HG02852 (cell line): ENCODE measurements around the gene AP1S3.
"Not testable (repeated sequence)": the region's sequence is repeated elsewhere in the genome, so short reads cannot be mapped to it uniquely, and the experiment has no call there.

ENCODE experiments used
- ATAC-seq: cut with Tn5 transposase; IDR thresholded peaks from one replicate; pipeline ENCODE4 v1.9.1; 2021; ENCODE audit warnings: mild to moderate bottlenecking, moderate library complexity; ENCODE audit not compliant: unreplicated experiment

Gene AP1S3

DNA sequence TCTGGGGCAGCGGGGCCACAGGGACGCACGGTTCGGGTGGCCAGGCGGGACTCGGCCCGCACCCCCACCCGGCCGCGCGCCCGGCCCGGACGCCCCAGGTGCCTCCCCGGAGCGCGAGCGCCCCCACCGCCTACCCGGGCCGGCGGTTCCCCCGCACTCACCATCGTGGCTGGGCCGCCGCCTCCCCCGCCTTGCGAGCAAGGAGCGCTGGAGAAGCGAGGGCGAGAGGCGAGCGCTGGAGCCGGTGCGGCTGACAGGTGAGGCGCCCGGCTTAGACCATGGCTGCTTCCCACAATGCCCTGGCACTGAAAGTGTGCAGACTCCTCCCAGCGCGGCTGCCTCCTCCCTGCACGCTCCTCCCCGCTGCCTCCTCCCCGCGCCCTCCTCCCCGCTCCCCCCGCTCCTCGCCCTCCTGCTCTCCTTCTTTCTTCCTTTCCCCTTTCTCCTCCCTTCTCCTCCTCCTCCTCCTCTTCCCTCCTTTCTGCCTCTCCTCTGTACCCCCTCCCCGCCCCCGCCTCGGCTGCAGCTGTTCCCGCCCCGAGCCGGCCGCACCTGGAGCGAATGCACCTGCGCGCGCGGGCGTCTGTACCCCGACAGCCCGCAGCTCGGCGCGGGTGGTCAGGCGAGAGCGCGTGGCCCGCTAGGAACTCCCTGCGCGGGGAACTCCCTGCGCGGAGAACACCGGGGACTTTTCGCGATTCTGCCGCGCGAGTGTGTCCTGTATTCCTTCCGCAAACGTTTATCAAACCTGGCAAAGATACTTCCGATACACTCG lies at the start of gene AP1S3:
AP1S3 (minus strand) TSS at position 296 of the 775 bp plus-strand sequence; CDS start at position 164, 132 bp downstream.
- ATAC-seq: peak; percentile 77

DNA sequence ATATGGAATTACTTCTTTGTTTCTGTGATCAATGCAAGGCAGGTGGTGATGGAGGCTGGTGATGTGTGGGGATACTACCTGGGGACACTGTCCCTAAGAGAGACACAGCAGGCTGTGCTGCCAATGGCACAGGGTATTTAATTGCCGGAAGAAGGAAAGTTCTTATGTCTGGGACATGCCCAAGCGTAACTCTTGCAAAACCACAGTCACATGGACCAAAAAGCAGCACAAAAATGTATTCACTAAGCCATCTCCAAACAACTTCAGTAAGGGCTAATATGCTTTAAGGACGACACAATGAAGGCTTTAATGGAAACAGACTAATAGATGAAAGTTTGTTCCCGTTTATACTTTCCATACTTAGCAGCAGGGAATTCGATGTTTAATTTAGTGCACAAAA lies 49.7 kb upstream of the AP1S3 start:
- no peak for ATAC-seq

DNA sequence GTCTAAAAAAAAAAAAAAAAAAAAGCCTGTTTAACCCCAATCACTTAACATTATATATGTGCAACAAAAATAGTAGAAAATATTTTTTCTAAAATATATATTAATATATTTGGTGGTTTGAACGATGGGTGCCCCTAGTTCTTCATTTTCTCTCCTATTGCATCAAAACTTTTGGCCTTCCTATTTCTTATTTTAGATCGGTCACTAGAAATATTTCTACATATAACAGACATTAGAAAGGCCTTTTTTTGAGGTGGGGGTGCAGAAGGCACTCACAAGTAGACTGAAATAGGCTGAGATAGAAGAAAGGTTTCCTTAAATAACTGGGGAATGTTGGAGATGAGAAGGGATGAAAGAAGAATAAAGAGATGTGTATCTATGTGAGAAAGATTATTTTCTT lies 49.3 kb upstream of the AP1S3 start:
- no peak for ATAC-seq

DNA sequence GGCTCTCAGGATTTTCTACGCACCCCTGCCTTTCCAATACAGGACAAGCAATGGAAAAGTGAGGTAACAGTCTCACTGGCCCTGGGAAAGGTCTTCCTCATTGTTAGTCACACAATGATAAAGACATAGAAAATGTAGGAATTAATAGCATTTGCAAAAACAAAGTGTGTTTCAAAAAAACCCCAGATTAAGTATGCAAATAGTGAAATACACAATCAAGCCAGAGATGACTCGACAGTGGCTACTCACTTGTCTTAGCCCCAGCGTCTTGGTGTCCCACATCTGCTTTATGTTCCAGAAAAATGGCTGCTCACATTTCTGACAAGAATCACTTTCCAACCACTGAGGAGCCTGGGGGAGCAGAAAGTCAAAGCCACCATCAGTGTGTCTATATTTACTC lies 47.0 kb upstream of the AP1S3 start:
- peak; percentile 94 for ATAC-seq

DNA sequence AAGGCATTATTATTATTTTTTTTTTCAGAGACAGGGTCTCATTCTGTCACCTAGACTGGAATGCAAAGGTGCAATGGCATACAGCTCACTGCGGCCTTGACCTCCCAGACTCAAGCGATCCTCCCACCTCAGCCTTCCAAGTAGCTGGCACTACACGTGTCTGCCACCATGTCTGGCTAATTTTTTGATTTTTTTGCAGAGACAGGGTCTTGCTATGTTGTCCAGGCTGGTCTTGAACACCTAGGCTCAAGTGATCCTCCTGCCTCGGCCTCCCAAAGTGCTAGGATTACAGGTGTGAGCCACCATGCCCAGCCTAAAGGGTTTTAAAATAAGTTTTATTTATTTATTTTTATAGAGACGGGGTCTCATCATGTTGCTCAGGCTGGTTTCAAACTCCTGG lies 45.3 kb upstream of the AP1S3 start:
- no peak for ATAC-seq

DNA sequence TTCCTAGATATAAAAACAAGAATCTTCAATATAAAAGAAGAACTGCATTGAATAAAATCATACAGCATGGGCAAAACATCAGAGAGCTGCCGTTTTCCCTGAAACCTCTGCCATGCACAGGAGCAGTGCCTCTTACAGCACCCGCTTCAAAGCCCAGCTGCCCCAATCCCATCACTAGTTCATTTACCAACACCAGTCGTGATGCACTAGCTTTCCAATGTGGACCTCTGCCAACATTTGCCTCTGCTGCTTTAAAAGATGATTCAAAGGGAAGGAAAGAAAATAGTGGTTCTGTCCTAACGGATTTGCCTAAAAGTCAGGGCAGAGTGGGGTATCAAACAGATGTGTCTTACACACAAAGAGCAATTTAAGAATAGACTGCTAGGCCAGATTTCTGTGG lies 43.4 kb upstream of the AP1S3 start:
- ATAC-seq: no peak

DNA sequence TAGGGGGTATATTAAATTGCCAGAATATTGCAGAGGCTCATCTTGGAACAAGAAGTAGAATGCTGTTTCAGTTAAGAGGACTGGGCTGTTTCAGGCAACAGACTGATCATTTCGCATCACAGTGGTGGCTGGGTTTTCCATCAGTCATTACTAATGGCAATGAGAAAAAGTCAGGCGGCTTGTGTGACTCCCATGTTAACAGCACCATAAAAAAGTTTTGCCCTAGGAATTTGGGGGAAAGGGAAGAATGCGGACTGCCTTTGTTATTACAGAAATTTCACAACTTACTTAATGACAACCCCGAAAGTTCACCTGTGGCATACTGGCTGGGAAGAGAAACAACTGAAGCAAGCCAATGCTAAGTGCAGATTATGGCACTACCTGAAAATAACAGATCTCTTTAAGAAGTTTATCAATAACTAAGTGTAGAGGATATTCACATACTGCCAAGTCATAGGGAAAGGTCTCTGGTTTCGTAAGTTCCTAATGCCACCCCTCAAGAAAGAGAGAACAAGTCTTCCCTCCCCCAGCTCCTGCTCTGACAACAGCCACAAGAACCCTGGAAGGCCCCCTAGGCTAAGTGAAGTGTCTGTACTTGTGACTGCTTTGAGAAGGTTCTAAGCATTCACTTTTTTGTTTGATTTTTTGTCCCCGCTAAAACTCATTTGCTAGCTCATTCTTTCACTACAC lies 40.5 kb upstream of the AP1S3 start:
- ATAC-seq: no peak

DNA sequence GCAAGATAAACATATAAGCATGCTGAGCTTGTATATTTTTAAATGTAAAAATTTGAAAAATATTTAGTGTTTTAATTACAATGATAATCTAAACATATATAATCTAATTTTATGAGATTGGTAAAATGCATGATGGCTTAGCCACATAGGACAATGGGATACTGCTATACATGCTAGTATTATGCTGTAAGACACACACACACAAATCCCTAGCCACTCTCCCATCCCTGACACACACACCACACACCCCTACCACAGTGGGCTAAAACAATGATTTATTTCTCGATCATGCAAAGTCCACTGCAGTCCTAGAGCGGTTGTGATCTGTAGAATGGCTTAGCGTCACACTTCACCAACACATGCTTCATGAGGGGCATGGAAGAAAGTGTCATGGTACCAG lies 36.3 kb upstream of the AP1S3 start:
- ATAC-seq: no peak

DNA sequence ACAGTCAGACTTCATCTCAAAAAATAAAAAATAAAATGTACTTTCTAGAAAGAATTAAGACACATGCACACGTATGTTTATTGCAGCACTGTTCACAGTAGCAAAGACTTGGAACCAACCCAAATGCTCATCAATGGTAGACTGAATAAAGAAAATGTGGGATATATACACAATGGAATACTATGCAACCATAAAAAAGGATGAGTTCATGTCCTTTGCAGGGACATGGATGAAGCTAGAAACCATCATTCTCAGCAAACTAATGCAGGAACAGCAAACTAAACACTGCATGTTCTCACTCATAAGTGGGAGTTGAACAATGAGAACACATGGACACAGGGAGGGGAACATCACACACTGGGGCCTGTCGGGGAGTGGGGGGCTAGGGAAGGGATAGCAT lies 35.4 kb upstream of the AP1S3 start:
- ATAC-seq: not testable (repeated sequence)

DNA sequence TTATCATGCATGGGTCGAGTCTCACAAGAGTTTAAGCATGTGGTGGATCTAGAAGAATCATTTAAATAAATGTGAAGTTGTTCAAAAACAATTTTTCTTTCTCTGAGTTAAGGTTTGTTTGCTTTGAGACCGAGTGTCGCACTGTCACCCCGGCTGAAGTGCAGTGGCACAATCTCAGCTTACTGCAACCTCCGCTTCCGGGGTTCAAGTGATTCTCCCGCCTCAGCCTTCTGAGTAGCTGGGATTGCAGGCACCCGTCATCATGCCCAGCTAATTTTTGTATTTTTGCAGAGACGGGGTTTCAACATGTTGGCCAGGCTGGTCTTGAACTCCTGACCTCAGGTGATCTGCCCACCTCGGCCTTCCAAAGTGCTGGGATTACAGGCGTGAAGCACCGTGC lies 34.3 kb upstream of the AP1S3 start:
- ATAC-seq: not testable (repeated sequence)

DNA sequence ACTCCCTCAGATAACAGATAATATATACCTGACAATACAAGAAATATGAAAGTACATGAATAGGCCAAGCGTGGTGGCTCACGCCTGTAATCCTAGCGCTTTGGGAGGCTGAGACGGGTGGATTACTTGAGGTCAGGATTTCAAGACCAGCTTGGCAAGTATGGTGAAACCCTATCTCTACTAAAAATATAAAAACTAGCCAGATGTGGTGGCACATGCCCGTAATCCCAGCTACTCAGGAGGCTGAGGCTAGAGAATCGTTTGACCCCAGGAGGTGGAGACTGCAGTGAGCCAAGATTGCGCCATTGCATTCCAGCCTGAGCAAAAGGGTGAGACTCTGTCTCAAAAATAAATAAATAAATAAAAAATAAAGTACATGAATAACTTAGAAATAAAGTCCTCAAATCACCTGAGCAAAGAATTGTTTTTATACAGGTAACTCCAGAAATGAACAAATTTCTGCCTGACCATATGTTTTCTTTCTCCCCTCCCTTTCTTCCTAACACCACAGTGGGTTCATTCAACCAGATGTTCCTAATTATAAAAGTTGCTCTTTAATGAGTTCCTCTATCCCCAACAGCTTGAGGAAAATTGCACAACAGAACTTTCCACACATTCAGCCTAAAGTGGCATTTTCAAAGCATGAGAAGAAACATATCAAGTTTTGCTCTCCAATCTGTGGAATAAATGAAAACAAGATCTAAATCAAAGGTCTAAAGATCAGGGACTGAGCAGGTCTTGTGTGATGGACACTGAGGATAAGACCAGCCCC lies 33.6 kb upstream of the AP1S3 start:
- ATAC-seq: no peak

DNA sequence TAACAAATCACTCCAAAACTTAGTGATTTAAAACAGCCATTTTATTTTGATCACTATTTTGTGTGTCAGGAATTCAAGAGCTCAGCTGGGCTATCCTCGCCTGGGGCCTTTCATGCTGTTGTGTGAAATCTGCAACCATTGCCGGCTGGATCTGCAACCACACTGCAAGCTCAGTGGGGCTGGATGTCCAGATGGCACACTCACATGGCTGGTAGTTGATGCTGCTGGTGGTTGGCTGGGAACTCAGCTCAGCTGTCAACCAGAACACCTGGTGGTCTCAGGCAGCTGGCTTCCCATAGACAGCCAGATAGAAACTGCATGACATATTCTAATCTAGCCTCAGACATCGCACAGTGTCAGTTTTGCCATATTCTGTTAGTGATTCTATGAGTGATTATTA lies 30.6 kb upstream of the AP1S3 start:
- ATAC-seq: peak; percentile 45

DNA sequence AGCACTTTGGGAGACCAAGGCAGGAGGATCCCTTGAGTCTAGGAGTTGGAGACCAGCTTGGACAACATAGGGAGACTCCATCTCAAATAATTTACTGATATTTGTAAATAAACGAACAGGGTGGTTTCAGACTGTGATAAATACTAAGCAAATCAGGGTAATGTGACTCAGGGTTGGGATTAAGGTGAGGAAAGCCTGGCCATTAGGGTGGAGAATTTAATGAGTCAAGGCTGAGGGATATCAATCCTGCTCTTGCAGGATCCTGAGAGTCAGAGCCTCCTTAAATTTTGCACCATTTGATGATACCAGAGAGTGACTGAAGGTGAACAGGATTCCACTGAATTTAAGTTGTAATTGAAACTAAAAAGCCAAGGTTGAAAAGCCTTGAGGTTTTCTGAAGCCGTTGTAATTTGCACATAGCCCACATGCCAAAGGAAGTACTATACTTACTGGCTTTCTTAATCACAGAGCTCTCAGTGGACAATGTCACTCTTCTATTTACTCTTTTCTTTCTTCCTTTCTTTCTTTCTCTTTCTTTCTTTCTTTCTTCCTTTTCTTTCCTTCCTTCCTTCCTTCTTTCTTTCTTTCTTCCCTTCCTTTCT lies 28.6 kb upstream of the AP1S3 start:
- ATAC-seq: no peak

DNA sequence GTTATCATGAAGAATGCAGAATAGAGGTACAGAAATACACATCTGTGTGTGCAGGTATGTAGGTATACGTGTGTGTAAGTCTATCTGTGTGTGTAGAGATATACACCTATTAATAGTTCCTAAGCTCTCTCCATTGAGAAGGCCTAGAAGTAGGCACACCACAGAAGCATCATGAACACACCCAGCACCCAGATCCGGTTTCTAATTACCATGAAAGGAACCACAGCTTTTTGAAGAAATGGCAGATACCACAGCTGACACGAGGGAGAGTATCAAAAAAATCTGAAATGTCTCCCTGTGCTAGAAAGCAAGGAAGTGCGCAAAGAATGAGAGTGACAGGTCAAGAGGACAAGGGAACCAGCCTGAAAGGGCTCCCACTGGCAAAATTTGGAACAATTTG lies 27.7 kb upstream of the AP1S3 start:
- ATAC-seq: no peak

DNA sequence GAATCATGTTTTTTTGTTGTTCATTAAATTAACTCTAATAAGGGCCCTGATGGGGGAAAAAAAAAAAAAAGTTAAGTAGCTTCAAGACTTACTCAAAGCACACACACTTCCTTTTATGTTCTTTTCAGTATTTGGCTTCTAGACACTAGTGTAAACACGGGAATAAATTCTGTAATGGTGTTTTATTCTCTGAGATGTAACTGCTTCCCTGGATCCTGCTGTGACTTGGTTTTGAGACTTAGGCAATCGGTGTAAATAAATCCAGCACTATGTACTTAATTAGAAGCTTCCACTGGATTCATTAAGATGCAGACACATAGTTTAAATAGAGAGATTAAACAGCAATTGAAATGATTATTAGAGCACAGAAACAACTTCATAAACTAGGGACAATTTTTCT lies 26.1 kb upstream of the AP1S3 start:
- no peak for ATAC-seq

DNA sequence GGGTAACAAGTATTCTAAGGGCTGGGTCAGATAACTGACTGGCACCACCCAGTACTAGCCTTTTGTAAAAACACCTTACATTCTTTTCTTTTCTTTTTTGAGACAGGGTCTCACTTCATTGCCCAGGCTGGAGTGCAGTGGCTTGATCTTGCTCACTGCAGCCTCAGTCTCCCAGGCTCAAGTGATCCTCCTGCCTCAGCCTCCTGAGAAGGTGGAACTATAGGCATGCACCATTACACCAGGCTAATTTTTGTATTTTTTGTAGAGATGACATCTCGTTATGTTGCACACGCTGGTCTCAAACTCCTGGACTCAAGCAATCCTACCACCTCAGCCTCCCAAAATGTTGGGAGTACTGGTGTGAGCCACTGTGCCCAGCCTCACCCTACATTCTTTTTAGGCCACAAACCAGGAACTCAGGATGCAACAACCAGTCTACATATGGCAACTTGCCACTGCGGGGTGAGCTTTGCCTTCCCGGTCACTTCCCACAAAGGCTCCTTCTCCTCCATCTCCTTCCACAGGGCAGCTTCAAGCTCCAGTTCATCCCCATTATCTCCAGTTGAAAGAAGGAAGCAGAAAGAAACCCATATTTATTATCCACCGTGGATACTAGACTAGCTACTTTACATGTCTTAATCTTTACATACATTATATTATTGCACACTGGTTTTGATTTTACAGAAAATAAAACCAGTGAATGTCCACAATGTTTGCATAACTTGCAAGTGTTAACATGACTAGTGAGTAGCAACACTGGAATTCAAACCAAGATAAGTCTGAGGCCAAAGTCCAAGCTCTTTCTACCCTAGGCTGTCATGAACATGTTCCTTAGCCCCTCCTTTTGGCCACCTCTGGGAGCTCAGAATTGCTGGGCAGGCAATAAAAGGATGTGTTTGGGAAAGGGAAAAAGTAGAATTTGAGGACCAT lies 23.7 kb upstream of the AP1S3 start:
- ATAC-seq: no peak

DNA sequence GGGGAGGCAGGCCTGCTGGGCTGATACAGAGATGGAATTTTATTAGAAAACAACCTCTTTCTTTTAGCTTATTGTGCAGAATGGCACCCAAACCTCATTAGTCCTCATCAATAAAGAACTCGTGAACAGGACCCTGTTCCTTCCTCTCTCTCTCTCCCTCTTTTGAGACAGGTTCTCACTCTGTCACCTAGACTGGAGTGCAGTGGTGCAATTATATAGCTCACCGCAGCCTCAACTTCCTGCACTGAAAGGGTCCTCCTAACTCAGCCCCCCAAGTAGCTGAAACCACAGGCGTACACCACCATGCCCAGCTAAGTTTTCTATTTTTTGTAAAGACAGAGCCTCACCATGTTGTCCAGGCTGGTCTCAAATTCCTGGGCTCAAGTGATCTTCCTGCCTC lies 21.7 kb upstream of the AP1S3 start:
- no peak for ATAC-seq

DNA sequence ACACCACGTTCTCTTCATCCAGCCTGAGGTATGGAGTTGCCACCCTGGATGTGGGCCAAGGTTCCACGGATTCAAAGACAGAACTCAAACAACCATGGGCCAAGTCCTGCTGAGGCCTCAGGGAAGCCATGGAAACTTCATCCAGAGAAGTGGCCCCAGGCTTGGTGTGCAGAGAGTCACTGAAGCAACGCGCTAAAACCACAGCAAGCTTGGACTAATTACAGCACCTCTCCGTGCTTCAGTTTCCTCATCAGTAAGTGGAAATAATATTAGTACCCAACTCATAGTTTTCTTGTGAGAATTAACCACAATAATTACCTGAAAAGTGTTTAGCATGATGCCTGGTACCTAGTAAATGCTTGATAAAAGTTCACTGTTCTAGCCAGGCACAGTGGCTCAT lies 19.2 kb upstream of the AP1S3 start:
- peak; percentile 45 for ATAC-seq

DNA sequence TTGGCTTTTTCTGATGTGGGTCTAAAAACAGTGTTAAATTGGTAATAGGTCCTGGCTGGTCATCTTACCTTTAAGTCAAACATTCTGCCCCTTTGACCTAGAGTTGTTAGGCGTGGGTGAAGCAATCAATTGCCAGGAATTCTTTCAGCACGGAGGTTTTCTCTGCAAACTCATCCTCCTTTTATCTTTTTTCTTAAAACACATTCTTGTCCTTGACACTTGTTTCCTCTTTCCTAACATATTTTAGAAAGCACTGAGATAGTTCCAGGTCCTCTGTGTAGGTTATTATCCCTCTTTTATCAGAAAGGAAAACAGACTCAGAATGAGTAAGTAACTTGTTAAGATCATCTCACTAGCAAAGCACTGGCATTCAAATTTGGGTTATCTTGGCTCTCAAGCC lies 18.6 kb upstream of the AP1S3 start:
- ATAC-seq: no peak

DNA sequence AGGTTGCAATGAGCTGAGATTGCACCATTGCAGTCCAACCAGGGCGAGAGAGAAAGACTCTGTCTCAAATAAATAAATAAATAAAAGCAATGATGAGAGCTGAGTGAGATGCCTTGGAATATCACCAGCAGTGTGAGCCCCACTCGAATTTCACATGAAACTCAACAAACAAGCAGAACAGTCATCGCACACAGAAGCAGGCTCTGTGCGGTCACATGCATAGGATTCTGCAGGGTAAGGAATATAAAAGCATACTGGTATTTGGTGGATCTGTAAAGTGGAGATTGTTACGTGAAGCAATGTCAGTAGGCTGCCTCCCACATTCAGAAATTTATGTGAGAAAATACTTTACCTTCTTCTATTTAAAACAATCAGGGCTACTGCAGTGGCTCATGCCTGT lies 18.0 kb upstream of the AP1S3 start:
- ATAC-seq: no peak
